CD8-positive, alpha-beta memory T cell (primary cell): Measurements from ENCODE around the gene SORBS2. TPM values are rescaled to one million over a fixed set of nuclear protein-coding genes. Genes with fewer than 3 reads are reported as not detected.

Experiments
- CTCF ChIA-PET: fragments of 350-600 bp; sonication (Branson Sonifier 250); formaldehyde crosslinking; loops from one replicate; lab custom pipeline; 2021; ENCODE audit warnings: antibody characterized with exemption; lab: Charles Lee
- POLR2A ChIA-PET: fragments of 350-600 bp; sonication (Branson Sonifier 250); formaldehyde crosslinking; loops from one replicate; lab custom pipeline; 2021; ENCODE audit warnings: antibody characterized with exemption; lab: Charles Lee
- DNase-seq, 5 donors: peaks; one replicate each; pipeline versions ENCODE4 v3.0.0 to v3.0.0-alpha.2; 2020 to 2022; ENCODE audit warnings: mixed read lengths in 1 of 5
- H3K27ac ChIP-seq: one replicate; pipeline ENCODE4 v1.7.0; 2013; ENCODE audit warnings: low read depth, mild to moderate bottlenecking, low read length, moderate library complexity
- H3K27me3 ChIP-seq: 2 replicates; pipeline ENCODE4 v1.7.0; 2013; ENCODE audit warnings: low read length, mild to moderate bottlenecking; ENCODE audit not compliant: insufficient read depth, poor library complexity, severe bottlenecking
- H3K36me3 ChIP-seq: 2 replicates; pipeline ENCODE4 v1.7.0; 2013; ENCODE audit warnings: mild to moderate bottlenecking, low read length, moderate library complexity; ENCODE audit not compliant: insufficient read depth
- H3K4me1 ChIP-seq: 2 replicates; pipeline ENCODE4 v1.7.0; 2013; ENCODE audit warnings: mild to moderate bottlenecking, low read length, moderate library complexity; ENCODE audit not compliant: insufficient read depth
- H3K4me3 ChIP-seq: 2 replicates; pipeline ENCODE4 v1.7.0; 2013; ENCODE audit warnings: mild to moderate bottlenecking, low read length
- H3K9me3 ChIP-seq: 2 replicates; pipeline ENCODE4 v1.7.0; 2013; ENCODE audit warnings: mild to moderate bottlenecking, low read length
- H3K27ac Mint-ChIP-seq, 8 donors: one replicate each; pipeline ENCODE4 v1.8.0; 2020 to 2021; ENCODE audit warnings: mixed read lengths in 8 of 8, mild to moderate bottlenecking in 6 of 8, inconsistent platforms in 3 of 8, moderate library complexity in 3 of 8
- H3K27me3 Mint-ChIP-seq, 2 donors: one replicate each; pipeline ENCODE4 v1.8.0; 2020 to 2021; ENCODE audit warnings: mixed read lengths in 2 of 2, mild to moderate bottlenecking in 1 of 2, moderate library complexity in 1 of 2
- H3K36me3 Mint-ChIP-seq, 3 donors: one replicate each; pipeline ENCODE4 v1.8.0; 2020 to 2021; ENCODE audit warnings: mixed read lengths in 3 of 3, inconsistent platforms in 1 of 3, mild to moderate bottlenecking in 1 of 3
- H3K4me1 Mint-ChIP-seq, 3 donors: one replicate each; pipeline ENCODE4 v1.8.0; 2020 to 2021; ENCODE audit warnings: mixed read lengths in 3 of 3, inconsistent platforms in 1 of 3, mild to moderate bottlenecking in 1 of 3
- H3K4me3 Mint-ChIP-seq, 7 donors: one replicate each; pipeline ENCODE4 v1.8.0; 2020 to 2021; ENCODE audit warnings: mixed read lengths in 7 of 7, mild to moderate bottlenecking in 6 of 7, moderate library complexity in 4 of 7, inconsistent platforms in 2 of 7
- H3K9me3 Mint-ChIP-seq, 5 donors: one replicate each; pipeline ENCODE4 v1.8.0; 2020 to 2022; ENCODE audit warnings: mixed read lengths in 5 of 5, mild to moderate bottlenecking in 3 of 5, moderate library complexity in 2 of 5, inconsistent platforms in 1 of 5
- polyA plus RNA-seq: library from polyadenylated mRNA; unstranded; fragments of 300-500 nt; fragmentation: Illumina TruSeq; gene quantifications from one replicate; pipeline ENCODE4 v1.2.3, GENCODE V29; 2021
- total RNA-seq, 2 experiments: library from RNA; stranded (reverse); gene quantifications; one replicate each; pipeline ENCODE4 v1.2.3, GENCODE V29; 2021

SORBS2 gene
- total and polyA plus RNA-seq, 3 experiments from 2014 or later, result not detected

DNA sequence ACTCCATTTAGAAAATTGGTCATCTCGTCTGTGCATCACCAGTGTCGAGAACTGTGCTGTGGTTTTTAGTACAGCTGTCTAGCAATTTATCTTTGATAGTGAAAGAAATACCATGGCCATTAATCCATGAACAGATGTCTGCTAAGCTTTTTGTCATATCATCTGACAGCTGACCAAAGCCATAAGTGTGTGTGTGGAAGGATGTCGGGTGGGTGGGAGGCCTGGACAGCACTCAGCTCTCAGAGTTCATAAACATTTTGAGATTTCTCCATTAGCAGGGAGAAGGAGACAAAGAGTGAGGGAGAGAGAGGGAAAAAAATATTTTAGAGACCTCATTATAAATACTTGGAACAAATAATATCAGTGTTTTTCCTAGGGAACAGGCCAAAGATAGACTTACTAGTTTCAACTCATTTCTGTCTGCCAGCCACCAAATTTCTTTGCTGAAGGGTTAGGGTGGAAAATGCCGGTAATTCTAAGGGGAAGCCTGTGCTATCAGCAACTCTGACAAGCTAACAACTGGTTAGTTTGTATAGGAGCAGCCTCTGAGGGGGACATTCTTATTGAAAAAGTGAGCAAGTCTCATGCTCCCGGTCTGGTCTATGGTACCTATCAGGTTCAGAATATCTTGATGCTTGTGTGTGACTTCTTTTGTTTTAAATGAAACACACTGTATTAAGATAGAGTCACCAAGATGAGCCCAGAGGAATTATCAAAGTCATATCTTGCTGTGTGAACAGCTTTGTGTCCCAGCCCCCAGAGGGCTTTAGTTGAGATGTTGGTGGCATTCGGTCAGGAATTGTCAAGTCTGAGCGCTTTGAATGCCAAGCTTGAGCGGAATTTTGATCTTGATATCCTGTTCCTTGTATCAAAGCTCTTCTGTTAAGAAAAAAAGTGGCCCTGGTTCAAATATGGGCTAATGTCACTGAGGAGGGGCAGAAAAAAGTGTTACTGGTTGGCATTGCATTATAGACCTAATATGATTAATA, 234.7 kb downstream of the SORBS2 start:
- ChIA-PET CTCF (interaction anchor here (1.7 kb wide), 1 partner anchor 21 kb away, joined by 3 read pairs; no protein-coding TSS in a partner anchor), POLR2A (no interaction called here)
- Histone ChIP-seq H3K9me3 (no peaks in the 10 kb centered on the region), H3K4me1 (no peaks in the 10 kb centered on the region), H3K27ac (no peak overlapping the region), H3K36me3 (no peaks in the 10 kb centered on the region), H3K27me3 (no peaks in the 10 kb centered on the region), H3K4me3 (no peak overlapping the region)
- Mint-ChIP-seq H3K9me3 (no peaks in the 10 kb centered on the region), H3K4me1 (no peaks in the 10 kb centered on the region), H3K36me3 (no peaks in the 10 kb centered on the region), H3K27me3 (peaks cover 7 to 49% of the 10 kb centered on the region in 2 donors), H3K27ac (no peak overlapping the region), H3K4me3 (no peak overlapping the region)
- no peak for DNase-seq

GRCh38 chr4:185576314-185576961, 235.6 kb downstream of the SORBS2 start:
- Mint-ChIP-seq H3K4me1 (no peaks in the 10 kb centered on the region), H3K27ac (no peak overlapping the region), H3K4me3 (no peak overlapping the region), H3K9me3 (no peaks in the 10 kb centered on the region), H3K36me3 (no peaks in the 10 kb centered on the region), H3K27me3 (peaks cover 7 to 44% of the 10 kb centered on the region in 2 donors)
- CTCF ChIA-PET, result interaction anchor here (1.7 kb wide), 1 partner anchor 21 kb away, joined by 3 read pairs; no protein-coding TSS in a partner anchor
- no peaks in the 10 kb centered on the region for H3K27me3 ChIP-seq
- H3K4me3 ChIP-seq, result no peak overlapping the region
- H3K36me3 ChIP-seq, result no peaks in the 10 kb centered on the region
- no peaks in the 10 kb centered on the region for H3K9me3 ChIP-seq
- no peak overlapping the region for H3K27ac ChIP-seq
- DNase-seq, result no peak
- H3K4me1 ChIP-seq, result no peaks in the 10 kb centered on the region
- POLR2A ChIA-PET, result no interaction called here

- no peaks in the 10 kb centered on the region for H3K9me3 ChIP-seq
- H3K27ac ChIP-seq, result no peak overlapping the region
- H3K4me3 ChIP-seq, result no peak overlapping the region
- CTCF ChIA-PET, result no interaction called here
- H3K27me3 Mint-ChIP-seq, result peaks cover 14 to 34% of the 10 kb centered on the region in 2 donors
- H3K27me3 ChIP-seq, result no peaks in the 10 kb centered on the region
- DNase-seq, result no peak
- no peaks in the 10 kb centered on the region for H3K9me3 Mint-ChIP-seq
- H3K36me3 Mint-ChIP-seq, result no peaks in the 10 kb centered on the region
- H3K4me1 ChIP-seq, result no peaks in the 10 kb centered on the region
- H3K4me3 Mint-ChIP-seq, result no peak overlapping the region
- POLR2A ChIA-PET, result no interaction called here
- H3K27ac Mint-ChIP-seq, result no peak overlapping the region
- H3K36me3 ChIP-seq, result no peaks in the 10 kb centered on the region
- H3K4me1 Mint-ChIP-seq, result no peaks in the 10 kb centered on the region
Measured at GRCh38 chr4:185573651-185574199, 238.3 kb downstream of the SORBS2 start.

GRCh38 chr4:185570727-185571126, 241.3 kb downstream of the SORBS2 start:
- CTCF ChIA-PET, result no interaction called here
- no peaks in the 10 kb centered on the region for H3K36me3 ChIP-seq
- H3K4me1 ChIP-seq, result no peaks in the 10 kb centered on the region
- no peak overlapping the region for H3K4me3 ChIP-seq
- no peaks in the 10 kb centered on the region for H3K9me3 ChIP-seq
- Mint-ChIP-seq H3K4me3 (no peak overlapping the region), H3K4me1 (no peaks in the 10 kb centered on the region), H3K36me3 (no peaks in the 10 kb centered on the region), H3K9me3 (no peaks in the 10 kb centered on the region), H3K27ac (no peak overlapping the region), H3K27me3 (peaks cover 12 to 18% of the 10 kb centered on the region in 2 donors)
- POLR2A ChIA-PET, result no interaction called here
- H3K27ac ChIP-seq, result no peak overlapping the region
- DNase-seq, result no peak
- H3K27me3 ChIP-seq, result no peaks in the 10 kb centered on the region

DNA sequence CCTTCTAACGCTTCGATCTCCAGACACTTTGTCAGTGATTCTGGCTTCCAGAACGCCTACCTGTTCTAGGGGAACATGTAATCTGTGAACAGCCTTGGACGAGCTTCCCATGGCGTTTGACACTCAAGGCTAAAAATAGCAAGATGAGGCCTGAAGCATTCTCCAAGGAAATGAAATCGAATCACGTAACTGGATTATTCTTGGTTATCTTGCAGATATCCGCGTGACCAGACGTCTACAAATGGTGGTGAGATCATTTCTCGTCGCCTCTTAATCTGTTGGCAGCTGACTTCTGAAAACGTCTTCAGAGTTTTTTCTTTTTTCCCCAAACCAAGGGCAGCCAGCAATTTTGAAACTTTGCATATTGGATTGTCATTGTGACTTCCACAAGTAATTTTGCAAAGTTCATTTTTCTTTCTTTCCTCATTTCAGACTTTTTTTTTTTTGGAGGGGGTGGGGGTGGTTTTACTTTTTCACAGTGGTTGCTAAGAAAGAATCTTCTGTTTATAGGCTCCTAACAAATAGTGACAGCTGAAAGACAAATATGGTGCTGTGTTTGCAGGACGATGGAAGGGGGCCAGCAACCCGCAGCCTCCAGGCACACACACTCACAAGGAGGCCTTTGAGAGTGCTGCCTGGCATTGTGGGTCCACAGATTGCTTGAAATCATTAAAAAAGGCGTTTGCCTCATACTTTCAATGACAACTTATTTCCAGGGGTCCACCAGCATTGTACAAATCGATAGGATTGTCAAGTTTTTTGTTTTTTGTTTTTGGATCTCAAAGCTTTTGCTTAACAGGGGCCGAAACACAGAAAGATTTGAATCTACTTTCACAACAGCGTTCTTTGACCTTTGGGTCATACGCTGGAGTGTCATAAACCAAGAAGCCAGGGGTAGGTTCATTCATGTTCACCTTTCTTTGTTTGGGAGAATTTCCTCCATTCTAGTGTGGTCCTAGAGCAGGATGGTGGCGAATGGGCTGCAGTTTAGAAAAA, 244.3 kb downstream of the SORBS2 start:
- POLR2A ChIA-PET, result no interaction called here
- no peaks in the 10 kb centered on the region for H3K4me1 Mint-ChIP-seq

DNA sequence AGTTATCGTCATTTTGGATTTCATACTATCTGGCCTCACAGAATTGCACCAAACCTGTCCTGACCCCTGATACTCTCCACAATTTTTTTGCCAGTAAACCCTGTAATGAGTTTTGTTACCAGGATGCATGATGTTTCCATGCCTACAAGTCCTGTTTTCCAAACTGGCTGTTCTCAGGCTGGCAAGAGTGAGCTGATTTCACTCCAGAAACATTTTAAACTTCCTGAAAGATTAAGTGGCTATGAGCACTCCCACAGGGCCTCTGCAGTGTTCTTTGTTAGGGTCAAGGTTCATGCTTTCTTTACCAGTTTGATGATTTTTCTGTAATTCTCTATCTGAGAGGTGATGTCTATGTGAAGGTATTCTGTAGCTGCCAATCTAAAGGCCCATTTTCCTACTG, 245.0 kb downstream of the SORBS2 start:
- peaks cover 0 to 8% (median 0%) of the 10 kb centered on the region in 5 donors for H3K9me3 Mint-ChIP-seq
- H3K27ac Mint-ChIP-seq, result no peak overlapping the region
- H3K4me1 Mint-ChIP-seq, result no peaks in the 10 kb centered on the region
- H3K4me3 Mint-ChIP-seq, result no peak overlapping the region
- Histone ChIP-seq H3K27ac (no peak overlapping the region), H3K4me3 (no peak overlapping the region), H3K9me3 (no peaks in the 10 kb centered on the region), H3K36me3 (no peaks in the 10 kb centered on the region), H3K27me3 (no peaks in the 10 kb centered on the region), H3K4me1 (no peaks in the 10 kb centered on the region)
- ChIA-PET POLR2A (no interaction called here), CTCF (no interaction called here)
- no peak for DNase-seq
- peaks cover 9 to 16% of the 10 kb centered on the region in 2 donors for H3K27me3 Mint-ChIP-seq
- H3K36me3 Mint-ChIP-seq, result no peaks in the 10 kb centered on the region

More for the DNA sequence above, 244.3 kb downstream of the SORBS2 start:
- CTCF ChIA-PET, result no interaction called here
- Mint-ChIP-seq H3K36me3 (no peaks in the 10 kb centered on the region), H3K9me3 (peaks cover 0 to 8% (median 0%) of the 10 kb centered on the region in 5 donors), H3K27me3 (peaks cover 8 to 16% of the 10 kb centered on the region in 2 donors), H3K27ac (no peak overlapping the region), H3K4me3 (no peak overlapping the region)
- H3K4me3 ChIP-seq, result no peak overlapping the region
- H3K9me3 ChIP-seq, result no peaks in the 10 kb centered on the region
- no peak overlapping the region for H3K27ac ChIP-seq
- no peak for DNase-seq
- H3K27me3 ChIP-seq, result no peaks in the 10 kb centered on the region
- no peaks in the 10 kb centered on the region for H3K36me3 ChIP-seq
- no peaks in the 10 kb centered on the region for H3K4me1 ChIP-seq

GRCh38 chr4:185566425-185566824, 245.6 kb downstream of the SORBS2 start:
- POLR2A ChIA-PET, result no interaction called here
- Histone ChIP-seq H3K36me3 (no peaks in the 10 kb centered on the region), H3K27ac (no peak overlapping the region), H3K9me3 (no peaks in the 10 kb centered on the region), H3K4me3 (no peak overlapping the region), H3K27me3 (no peaks in the 10 kb centered on the region), H3K4me1 (no peaks in the 10 kb centered on the region)
- Mint-ChIP-seq H3K4me1 (no peaks in the 10 kb centered on the region), H3K27ac (no peak overlapping the region), H3K4me3 (no peak overlapping the region), H3K27me3 (peaks cover 12 to 21% of the 10 kb centered on the region in 2 donors), H3K36me3 (no peaks in the 10 kb centered on the region), H3K9me3 (peaks cover 0 to 8% (median 0%) of the 10 kb centered on the region in 5 donors)
- DNase-seq, result no peak
- CTCF ChIA-PET, result no interaction called here
